ENCODE results near the gene CACNA1S. TPM values are rescaled to one million over a fixed set of nuclear protein-coding genes. Genes with fewer than 3 reads are reported as not detected.

Gene CACNA1S
- total and polyA plus RNA-seq, 2 of the 4 experiments (the other 2 are of a cell fraction) = not detected

DNA sequence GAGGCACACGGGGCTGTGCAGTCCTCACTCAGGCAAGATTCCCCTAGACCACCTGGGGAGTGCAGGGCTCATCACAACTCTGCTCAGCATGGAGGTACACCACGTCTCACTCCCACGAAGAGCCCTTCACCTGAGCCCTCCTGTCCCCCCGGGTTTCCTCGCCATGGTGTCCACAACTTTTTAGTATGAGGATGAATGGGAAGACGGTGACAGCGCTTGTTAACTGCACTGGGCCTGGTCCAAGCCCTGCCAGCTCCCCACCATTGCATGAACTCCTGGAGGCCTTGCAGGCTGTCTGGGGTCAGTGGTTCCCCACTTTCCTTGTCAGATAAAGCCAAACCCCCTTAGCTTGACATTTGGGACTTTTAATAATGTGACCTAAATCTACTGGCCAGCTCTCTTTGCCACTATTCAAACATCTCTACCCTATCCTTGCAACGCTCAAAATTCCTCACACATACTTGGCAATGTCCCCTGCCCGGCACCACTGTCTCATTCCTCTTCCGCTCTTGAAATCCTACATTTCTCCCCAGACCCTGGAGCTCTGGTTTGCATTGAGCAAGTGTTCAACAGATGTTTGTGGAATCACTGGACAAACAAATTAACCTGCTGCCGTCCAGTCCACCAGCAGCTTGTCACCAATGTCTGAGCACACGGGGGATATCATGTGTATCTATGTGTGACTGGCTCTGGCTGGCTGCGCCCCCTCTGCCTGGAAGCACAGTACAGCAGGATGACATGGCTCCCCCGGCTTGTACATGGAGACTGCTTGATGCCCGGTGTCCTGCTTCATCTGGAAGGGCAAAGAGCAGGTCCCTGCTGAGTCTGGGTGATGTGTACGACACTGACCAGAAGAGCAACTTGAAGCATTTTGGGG, 30.9 kb upstream of the CACNA1S start (continued):
- TF ChIP-seq, protein P1, sequence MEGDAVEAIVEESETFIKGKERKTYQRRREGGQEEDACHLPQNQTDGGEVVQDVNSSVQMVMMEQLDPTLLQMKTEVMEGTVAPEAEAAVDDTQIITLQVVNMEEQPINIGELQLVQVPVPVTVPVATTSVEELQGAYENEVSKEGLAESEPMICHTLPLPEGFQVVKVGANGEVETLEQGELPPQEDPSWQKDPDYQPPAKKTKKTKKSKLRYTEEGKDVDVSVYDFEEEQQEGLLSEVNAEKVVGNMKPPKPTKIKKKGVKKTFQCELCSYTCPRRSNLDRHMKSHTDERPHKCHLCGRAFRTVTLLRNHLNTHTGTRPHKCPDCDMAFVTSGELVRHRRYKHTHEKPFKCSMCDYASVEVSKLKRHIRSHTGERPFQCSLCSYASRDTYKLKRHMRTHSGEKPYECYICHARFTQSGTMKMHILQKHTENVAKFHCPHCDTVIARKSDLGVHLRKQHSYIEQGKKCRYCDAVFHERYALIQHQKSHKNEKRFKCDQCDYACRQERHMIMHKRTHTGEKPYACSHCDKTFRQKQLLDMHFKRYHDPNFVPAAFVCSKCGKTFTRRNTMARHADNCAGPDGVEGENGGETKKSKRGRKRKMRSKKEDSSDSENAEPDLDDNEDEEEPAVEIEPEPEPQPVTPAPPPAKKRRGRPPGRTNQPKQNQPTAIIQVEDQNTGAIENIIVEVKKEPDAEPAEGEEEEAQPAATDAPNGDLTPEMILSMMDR (conservative IDR thresholded peaks at IDR 0.05; ENCODE audit: low read depth, low read length) = no peak
- TF ChIP-seq POLR2A (IDR thresholded peaks at IDR 0.05; ENCODE audit: low read depth, low read length) (no peak), FOS (IDR thresholded peaks at IDR 0.05; ENCODE audit: low read depth, low read length) (no peak), MAFK (IDR thresholded peaks at IDR 0.05; ENCODE audit: low read depth, low read length) (no peak), BHLHE40 (IDR thresholded peaks at IDR 0.05; ENCODE audit: low read depth, low read length) (no peak)

Data from IMR-90 (cell line).